ENCODE results near the gene FMO1.

The FMO1 gene

GRCh38 chr1:171252482-171252881, 4.2 kb downstream of the FMO1 start:
- Mint-ChIP-seq H3K4me3 (no peak overlapping the region), H3K36me3 (ENCODE audit: low read depth) (no peaks in the 10 kb centered on the region), H3K27ac (no peak overlapping the region), H3K27me3 (peaks cover 34% of the 10 kb centered on the region), H3K4me1 (peaks cover 7% of the 10 kb centered on the region), H3K9me3 (no peaks in the 10 kb centered on the region)
- no peak for DNase-seq
- ATAC-seq = no peak

- Mint-ChIP-seq H3K4me3 (no peak overlapping the region), H3K9me3 (no peaks in the 10 kb centered on the region), H3K4me1 (peaks cover 7% of the 10 kb centered on the region), H3K27ac (no peak overlapping the region), H3K27me3 (peaks cover 26% of the 10 kb centered on the region), H3K36me3 (ENCODE audit: low read depth) (no peaks in the 10 kb centered on the region)
- ATAC-seq (no peak), DNase-seq (no peak)
Measured at GRCh38 chr1:171254859-171255258, 6.6 kb downstream of the FMO1 start.

GRCh38 chr1:171256940-171257606, 8.8 kb downstream of the FMO1 start:
- DNase-seq = no peak
- no peak for ATAC-seq
- H3K36me3 Mint-ChIP-seq (ENCODE audit: low read depth) = no peaks in the 10 kb centered on the region
- H3K27ac Mint-ChIP-seq = no peak overlapping the region
- peaks cover 17% of the 10 kb centered on the region for H3K27me3 Mint-ChIP-seq
- no peak overlapping the region for H3K4me3 Mint-ChIP-seq
- no peaks in the 10 kb centered on the region for H3K9me3 Mint-ChIP-seq
- peaks cover 3% of the 10 kb centered on the region for H3K4me1 Mint-ChIP-seq

GRCh38 chr1:171257607-171258076, 9.3 kb downstream of the FMO1 start:
- H3K9me3 Mint-ChIP-seq = no peaks in the 10 kb centered on the region
- H3K27ac Mint-ChIP-seq = no peak overlapping the region
- DNase-seq (no peak), ATAC-seq (no peak)
- H3K27me3 Mint-ChIP-seq = peaks cover 13% of the 10 kb centered on the region
- H3K4me1 Mint-ChIP-seq = no peaks in the 10 kb centered on the region
- no peaks in the 10 kb centered on the region for H3K36me3 Mint-ChIP-seq (ENCODE audit: low read depth)
- no peak overlapping the region for H3K4me3 Mint-ChIP-seq

- H3K9me3 Mint-ChIP-seq = no peaks in the 10 kb centered on the region
- no peak for DNase-seq
- H3K4me1 Mint-ChIP-seq = no peaks in the 10 kb centered on the region
Measured at GRCh38 chr1:171258429-171258828, 10.1 kb downstream of the FMO1 start.

GRCh38 chr1:171258943-171259342, 10.6 kb downstream of the FMO1 start:
- Mint-ChIP-seq H3K4me1 (no peaks in the 10 kb centered on the region), H3K27me3 (peaks cover 8% of the 10 kb centered on the region), H3K4me3 (no peak overlapping the region), H3K27ac (no peak overlapping the region), H3K36me3 (ENCODE audit: low read depth) (no peaks in the 10 kb centered on the region), H3K9me3 (no peaks in the 10 kb centered on the region)
- no peak for DNase-seq
- ATAC-seq = no peak

More at GRCh38 chr1:171258429-171258828, 10.1 kb downstream of the FMO1 start:
- Mint-ChIP-seq H3K27me3 (peaks cover 8% of the 10 kb centered on the region), H3K36me3 (ENCODE audit: low read depth) (no peaks in the 10 kb centered on the region), H3K4me3 (no peak overlapping the region), H3K27ac (no peak overlapping the region)
- ATAC-seq = no peak

GRCh38 chr1:171261336-171261735, 13.0 kb downstream of the FMO1 start:
- no peaks in the 10 kb centered on the region for H3K9me3 Mint-ChIP-seq
- H3K4me3 Mint-ChIP-seq = no peak overlapping the region
- H3K36me3 Mint-ChIP-seq (ENCODE audit: low read depth) = no peaks in the 10 kb centered on the region
- ATAC-seq (no peak), DNase-seq (no peak)
- H3K4me1 Mint-ChIP-seq = no peaks in the 10 kb centered on the region
- H3K27ac Mint-ChIP-seq = no peak overlapping the region
- no peaks in the 10 kb centered on the region for H3K27me3 Mint-ChIP-seq

GRCh38 chr1:171263901-171264300, 15.6 kb downstream of the FMO1 start:
- ATAC-seq (no peak), DNase-seq (no peak)
- no peak overlapping the region for H3K27ac Mint-ChIP-seq

GRCh38 chr1:171265686-171266085, 17.4 kb downstream of the FMO1 start:
- peaks cover 16% of the 10 kb centered on the region for H3K27me3 Mint-ChIP-seq
- H3K9me3 Mint-ChIP-seq = no peaks in the 10 kb centered on the region
- no peaks in the 10 kb centered on the region for H3K36me3 Mint-ChIP-seq (ENCODE audit: low read depth)
- H3K4me1 Mint-ChIP-seq = no peaks in the 10 kb centered on the region
- no peak for DNase-seq
- no peak for ATAC-seq
- no peak overlapping the region for H3K27ac Mint-ChIP-seq
- H3K4me3 Mint-ChIP-seq = no peak overlapping the region

More at GRCh38 chr1:171263901-171264300, 15.6 kb downstream of the FMO1 start:
- Mint-ChIP-seq H3K9me3 (no peaks in the 10 kb centered on the region), H3K4me1 (no peaks in the 10 kb centered on the region), H3K4me3 (no peak overlapping the region), H3K36me3 (ENCODE audit: low read depth) (no peaks in the 10 kb centered on the region), H3K27me3 (peaks cover 12% of the 10 kb centered on the region)

- no peaks in the 10 kb centered on the region for H3K4me1 Mint-ChIP-seq
- no peaks in the 10 kb centered on the region for H3K36me3 Mint-ChIP-seq (ENCODE audit: low read depth)
- DNase-seq (no peak), ATAC-seq (no peak)
- H3K4me3 Mint-ChIP-seq = no peak overlapping the region
- no peak overlapping the region for H3K27ac Mint-ChIP-seq
- H3K9me3 Mint-ChIP-seq = no peaks in the 10 kb centered on the region
- H3K27me3 Mint-ChIP-seq = peaks cover 20% of the 10 kb centered on the region
Measured at GRCh38 chr1:171266930-171267329, 18.6 kb downstream of the FMO1 start.

GRCh38 chr1:171267391-171267790, 19.1 kb downstream of the FMO1 start:
- H3K9me3 Mint-ChIP-seq = no peaks in the 10 kb centered on the region
- H3K27me3 Mint-ChIP-seq = peaks cover 20% of the 10 kb centered on the region
- H3K4me3 Mint-ChIP-seq = no peak overlapping the region
- no peaks in the 10 kb centered on the region for H3K4me1 Mint-ChIP-seq
- no peak for ATAC-seq
- DNase-seq = no peak
- H3K36me3 Mint-ChIP-seq (ENCODE audit: low read depth) = no peaks in the 10 kb centered on the region
- no peak overlapping the region for H3K27ac Mint-ChIP-seq

GRCh38 chr1:171270806-171271205, 22.5 kb downstream of the FMO1 start:
- DNase-seq (no peak), ATAC-seq (no peak)
- Mint-ChIP-seq H3K27ac (no peak overlapping the region), H3K4me3 (no peak overlapping the region), H3K27me3 (peaks cover 27% of the 10 kb centered on the region), H3K9me3 (no peaks in the 10 kb centered on the region), H3K4me1 (no peaks in the 10 kb centered on the region), H3K36me3 (ENCODE audit: low read depth) (no peaks in the 10 kb centered on the region)

- Mint-ChIP-seq H3K36me3 (ENCODE audit: low read depth) (no peaks in the 10 kb centered on the region), H3K4me3 (no peak overlapping the region), H3K4me1 (peaks cover 5% of the 10 kb centered on the region), H3K27me3 (peaks cover 12% of the 10 kb centered on the region), H3K9me3 (no peaks in the 10 kb centered on the region), H3K27ac (no peak overlapping the region)
- no peak for ATAC-seq
- DNase-seq = no peak
Measured at GRCh38 chr1:171277534-171277933, 29.2 kb downstream of the FMO1 start.

GRCh38 chr1:171279234-171279633, 30.9 kb downstream of the FMO1 start:
- no peak overlapping the region for H3K4me3 Mint-ChIP-seq
- no peak overlapping the region for H3K27ac Mint-ChIP-seq
- H3K27me3 Mint-ChIP-seq = peaks cover 9% of the 10 kb centered on the region
- no peaks in the 10 kb centered on the region for H3K36me3 Mint-ChIP-seq (ENCODE audit: low read depth)
- H3K9me3 Mint-ChIP-seq = no peaks in the 10 kb centered on the region
- no peak for ATAC-seq
- peaks cover 5% of the 10 kb centered on the region for H3K4me1 Mint-ChIP-seq
- DNase-seq = no peak

- no peaks in the 10 kb centered on the region for H3K36me3 Mint-ChIP-seq (ENCODE audit: low read depth)
- DNase-seq = no peak
- H3K4me3 Mint-ChIP-seq = no peak overlapping the region
- no peak overlapping the region for H3K27ac Mint-ChIP-seq
- H3K9me3 Mint-ChIP-seq = no peaks in the 10 kb centered on the region
- ATAC-seq = no peak
- H3K27me3 Mint-ChIP-seq = peaks cover 9% of the 10 kb centered on the region
- H3K4me1 Mint-ChIP-seq = peaks cover 5% of the 10 kb centered on the region
Measured at GRCh38 chr1:171279678-171280077, 31.4 kb downstream of the FMO1 start.

- no peak for ATAC-seq
Measured at GRCh38 chr1:171280599-171280998, 32.3 kb downstream of the FMO1 start.

More at GRCh38 chr1:171280599-171280998, 32.3 kb downstream of the FMO1 start:
- DNase-seq = no peak
- H3K27ac Mint-ChIP-seq = no peak overlapping the region
- H3K36me3 Mint-ChIP-seq (ENCODE audit: low read depth) = no peaks in the 10 kb centered on the region
- H3K4me1 Mint-ChIP-seq = peaks cover 5% of the 10 kb centered on the region
- no peaks in the 10 kb centered on the region for H3K9me3 Mint-ChIP-seq
- H3K4me3 Mint-ChIP-seq = no peak overlapping the region
- H3K27me3 Mint-ChIP-seq = peaks cover 10% of the 10 kb centered on the region
